ENCODE measurements around the gene TIMP3.
A peak's percentile ranks its signal among the peaks of the same experiment; 100 is the strongest.

Gene TIMP3

DNA sequence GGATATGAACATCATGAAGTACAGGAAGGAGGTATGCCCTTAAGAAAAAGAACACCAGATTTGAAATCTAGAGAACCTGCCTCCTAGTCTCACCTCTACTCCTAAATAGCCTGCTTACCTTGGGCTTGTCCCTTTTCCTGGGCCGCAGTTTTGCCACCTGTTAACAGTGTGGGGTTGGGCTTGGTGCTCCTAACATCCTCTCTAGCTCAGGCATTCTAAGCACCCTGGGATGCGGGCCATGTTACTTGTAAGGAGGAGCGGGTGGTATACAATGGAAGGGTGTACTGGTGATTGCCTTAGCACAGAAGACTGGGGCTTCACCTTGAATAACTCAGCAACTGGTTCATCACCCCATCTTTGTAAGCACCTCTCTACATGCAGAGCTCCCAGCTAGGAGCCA is 48.7 kb downstream of the TIMP3 start:
- Histone ChIP-seq H3K27me3 (ENCODE audit: insufficient read depth, low read length, poor library complexity, severe bottlenecking) (no peaks in the 10 kb centered on the region), H3F3A (ENCODE audit: low read depth) (no peaks in the 10 kb centered on the region), H4K20me1 (ENCODE audit: insufficient read depth, low read length, poor library complexity, severe bottlenecking) (no peaks in the 10 kb centered on the region), H3K9me2 (replicated peaks; ENCODE audit: low read depth, low read length) (no peaks in the 10 kb centered on the region), H3K79me2 (ENCODE audit: insufficient read depth, low read length) (no peaks in the 10 kb centered on the region), H3K36me3 (ENCODE audit: insufficient read depth, low read length) (no peaks in the 10 kb centered on the region), H3K9ac (ENCODE audit: low read depth, low read length, poor library complexity, severe bottlenecking) (no peak overlapping the region), H3K4me1 (ENCODE audit: insufficient read depth, low read length, poor library complexity, severe bottlenecking) (no peaks in the 10 kb centered on the region), H3K4me2 (ENCODE audit: low read depth, low read length, poor library complexity, severe bottlenecking) (no peak overlapping the region), H3K9me3 (ENCODE audit: insufficient read depth, low read depth, low read length) (no peaks in the 10 kb centered on the region), H2AFZ (ENCODE audit: low read length) (no peak overlapping the region), H3K4me3 (ENCODE audit: low read length, poor library complexity, severe bottlenecking) (no peak overlapping the region)
- no peak for TF ChIP-seq CTCF (conservative IDR thresholded peaks at IDR 0.05; ENCODE audit: low read length)
- TF ChIP-seq EZH2phosphoT487 (IDR thresholded peaks at IDR 0.05; ENCODE audit: borderline replicate concordance), result no peak

- Histone ChIP-seq H3K79me2 (ENCODE audit: insufficient read depth, low read length) (no peaks in the 10 kb centered on the region), H4K20me1 (ENCODE audit: insufficient read depth, low read length, poor library complexity, severe bottlenecking) (no peaks in the 10 kb centered on the region), H3K9me2 (replicated peaks; ENCODE audit: low read depth, low read length) (no peaks in the 10 kb centered on the region), H3F3A (ENCODE audit: low read depth) (no peaks in the 10 kb centered on the region), H3K4me2 (ENCODE audit: low read depth, low read length, poor library complexity, severe bottlenecking) (no peak overlapping the region), H3K36me3 (ENCODE audit: insufficient read depth, low read length) (no peaks in the 10 kb centered on the region), H3K4me3 (ENCODE audit: low read length, poor library complexity, severe bottlenecking) (no peak overlapping the region), H3K9me3 (ENCODE audit: insufficient read depth, low read depth, low read length) (no peaks in the 10 kb centered on the region), H2AFZ (ENCODE audit: low read length) (no peak overlapping the region), H3K4me1 (ENCODE audit: insufficient read depth, low read length, poor library complexity, severe bottlenecking) (no peaks in the 10 kb centered on the region), H3K9ac (ENCODE audit: low read depth, low read length, poor library complexity, severe bottlenecking) (no peak overlapping the region), H3K27me3 (ENCODE audit: insufficient read depth, low read length, poor library complexity, severe bottlenecking) (no peaks in the 10 kb centered on the region)
- TF ChIP-seq EZH2phosphoT487 (IDR thresholded peaks at IDR 0.05; ENCODE audit: borderline replicate concordance), result no peak
- TF ChIP-seq CTCF (conservative IDR thresholded peaks at IDR 0.05; ENCODE audit: low read length), result no peak
Observed at GRCh38 chr22:32850591-32851517, 49.3 kb downstream of the TIMP3 start.

GRCh38 chr22:32852395-32853251 is 51.1 kb downstream of the TIMP3 start:
- H3K9ac ChIP-seq (ENCODE audit: low read depth, low read length, poor library complexity, severe bottlenecking), result no peak overlapping the region
- H3K4me1 ChIP-seq (ENCODE audit: insufficient read depth, low read length, poor library complexity, severe bottlenecking), result no peaks in the 10 kb centered on the region
- H3K27me3 ChIP-seq (ENCODE audit: insufficient read depth, low read length, poor library complexity, severe bottlenecking), result no peaks in the 10 kb centered on the region
- H3K4me2 ChIP-seq (ENCODE audit: low read depth, low read length, poor library complexity, severe bottlenecking), result peak overlapping the region; percentile 35
- H3F3A ChIP-seq (ENCODE audit: low read depth), result no peaks in the 10 kb centered on the region
- H3K9me3 ChIP-seq (ENCODE audit: insufficient read depth, low read depth, low read length), result peaks cover 3% of the 10 kb centered on the region; the same call in 1 of the 2 replicates
- TF ChIP-seq EZH2phosphoT487 (IDR thresholded peaks at IDR 0.05; ENCODE audit: borderline replicate concordance), result no peak
- no peak overlapping the region for H2AFZ ChIP-seq (ENCODE audit: low read length)
- H3K4me3 ChIP-seq (ENCODE audit: low read length, poor library complexity, severe bottlenecking), result no peak overlapping the region
- no peaks in the 10 kb centered on the region for H3K9me2 ChIP-seq (replicated peaks; ENCODE audit: low read depth, low read length)
- no peaks in the 10 kb centered on the region for H4K20me1 ChIP-seq (ENCODE audit: insufficient read depth, low read length, poor library complexity, severe bottlenecking)
- H3K36me3 ChIP-seq (ENCODE audit: insufficient read depth, low read length), result no peaks in the 10 kb centered on the region
- no peaks in the 10 kb centered on the region for H3K79me2 ChIP-seq (ENCODE audit: insufficient read depth, low read length)
